ENCODE measurements around the gene FMOD.

GRCh38 chr1:203367057-203367456 lies 16.1 kb upstream of the FMOD start:
- TF ChIP-seq CTCF (conservative IDR thresholded peaks at IDR 0.05 in 1 of 2, IDR thresholded peaks at IDR 0.05 in 1 of 2; ENCODE audit: extremely low read depth in 1 of 2, insufficient read depth in 1 of 2, low read depth in 1 of 2, low read length in 2 of 2) (no peak), EZH2 (IDR thresholded peaks at IDR 0.05; ENCODE audit: borderline replicate concordance, low read length) (no peak)

All from mammary epithelial cell (primary cell).